Natural killer cell (primary cell): ENCODE results near the gene ZBTB32. TPM values are rescaled to one million over a fixed set of nuclear protein-coding genes. Genes with fewer than 3 reads are reported as not detected.

Experiments
- ATAC-seq, 3 donors: fragments of 150-1000 bp in 2 of 3; fragments of 200-7000 bp in 1 of 3; cut with Tn5 transposase; 1 replicate in 1 of 3; 2 replicates in 2 of 3; pipeline ENCODE4 v1.10.0; 2021; ENCODE audit warnings: mild to moderate bottlenecking in 2 of 3, moderate library complexity in 2 of 3
- DNase-seq, 2 donors: peaks; one replicate each; pipeline versions ENCODE4 v3.0.0 to v3.0.0-alpha.2; 2013 to 2021; ENCODE audit warnings: mixed read lengths in 1 of 2
- H3K27ac ChIP-seq: one replicate; pipeline ENCODE4 v1.5.1; 2013; ENCODE audit warnings: mild to moderate bottlenecking, low read length
- H3K27me3 ChIP-seq: one replicate; pipeline ENCODE4 v1.6.1; 2013; ENCODE audit warnings: low read length; ENCODE audit not compliant: control insufficient read depth, insufficient read depth
- H3K36me3 ChIP-seq: one replicate; pipeline ENCODE4 v1.6.1; 2013; ENCODE audit warnings: low read length; ENCODE audit not compliant: control insufficient read depth, insufficient read depth
- H3K4me1 ChIP-seq: one replicate; pipeline ENCODE4 v1.6.1; 2013; ENCODE audit warnings: low read length; ENCODE audit not compliant: control insufficient read depth, insufficient read depth
- H3K4me3 ChIP-seq: one replicate; pipeline ENCODE4 v1.5.1; 2013; ENCODE audit warnings: low read length
- H3K9me3 ChIP-seq: one replicate; pipeline ENCODE4 v1.6.1; 2013; ENCODE audit warnings: low read length; ENCODE audit not compliant: control insufficient read depth, insufficient read depth
- H3K27ac Mint-ChIP-seq, 2 donors: one replicate each; pipeline ENCODE4 v1.8.0; 2022; ENCODE audit warnings: mild to moderate bottlenecking in 2 of 2, mixed read lengths in 2 of 2, moderate library complexity in 1 of 2
- H3K27me3 Mint-ChIP-seq, 2 donors: one replicate each; pipeline ENCODE4 v1.8.0; 2022; ENCODE audit warnings: low read depth in 2 of 2, mixed read lengths in 2 of 2
- H3K36me3 Mint-ChIP-seq: one replicate; pipeline ENCODE4 v1.8.0; 2022; ENCODE audit warnings: mixed read lengths
- H3K4me1 Mint-ChIP-seq, 2 donors: one replicate each; pipeline ENCODE4 v1.8.0; 2022; ENCODE audit warnings: mixed read lengths in 2 of 2
- H3K4me3 Mint-ChIP-seq: one replicate; pipeline ENCODE4 v1.8.0; 2022; ENCODE audit warnings: mild to moderate bottlenecking, moderate library complexity, mixed read lengths
- H3K9me3 Mint-ChIP-seq, 2 donors: one replicate each; pipeline ENCODE4 v1.8.0; 2022; ENCODE audit warnings: mixed read lengths in 2 of 2
- WGBS: methylation state at CpG from one replicate; pipeline ENCODE4 v1.1.7; 2013; ENCODE audit warnings: missing lambda C conversion rate; ENCODE audit not compliant: insufficient coverage; 5-methylcytosine and 5-hydroxymethylcytosine counted together
- intact Hi-C: fragments of 100-400 bp; cut with micrococcal nuclease; formaldehyde crosslinking; loops from one replicate; pipeline ENCODE4 v1.14.2; 2022
- total RNA-seq, 4 donors: library from RNA; stranded (reverse); fragments of 120-200 nt in 1 of 4; gene quantifications; one replicate each; pipeline versions ENCODE4 v1.2.3 to v1.2.4, GENCODE V29; 2013 to 2022
- TF ChIP-seq, protein P1 (sequence below): fragments of 200-600 bp; IDR thresholded peaks from one replicate; pipeline ENCODE4 v1.8.0; 2022; ENCODE audit warnings: antibody characterized with exemption

ZBTB32 gene
- total RNA-seq, 3 donors from 2014 or later (not counting 1 experiment from before 2014, with no cell fraction given) = 0.27 to 1.8 (median 0.35) TPM

DNA sequence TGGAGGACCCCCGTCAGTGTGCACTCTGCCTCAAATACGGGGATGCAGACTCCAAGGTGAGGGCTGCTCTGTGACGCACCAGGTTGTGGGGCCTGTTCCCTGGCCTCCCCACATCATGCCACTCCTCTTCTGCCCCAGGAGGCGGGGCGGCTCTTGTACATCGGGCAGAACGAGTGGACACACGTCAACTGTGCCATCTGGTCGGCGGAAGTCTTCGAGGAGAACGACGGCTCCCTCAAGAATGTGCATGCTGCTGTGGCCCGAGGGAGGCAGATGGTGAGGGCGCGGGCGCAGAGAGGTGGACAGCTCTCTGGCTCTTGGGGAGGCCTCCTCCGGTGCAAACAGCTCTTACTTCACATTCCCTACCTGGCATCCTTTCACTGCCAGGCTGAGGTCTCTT lies 24.7 kb downstream of the ZBTB32 start:
- ATAC-seq (no peak), DNase-seq (no peak)
- Histone ChIP-seq H3K36me3 (peaks cover 90% of the 10 kb centered on the region), H3K4me1 (no peaks in the 10 kb centered on the region), H3K9me3 (no peaks in the 10 kb centered on the region), H3K27me3 (no peaks in the 10 kb centered on the region), H3K27ac (no peak overlapping the region), H3K4me3 (no peak overlapping the region)
- Mint-ChIP-seq H3K36me3 (no peaks in the 10 kb centered on the region), H3K27ac (no peak overlapping the region), H3K4me1 (peaks cover 3 to 10% of the 10 kb centered on the region in 2 donors), H3K27me3 (no peaks in the 10 kb centered on the region), H3K4me3 (no peak overlapping the region), H3K9me3 (no peaks in the 10 kb centered on the region)
- TF ChIP-seq, protein P1, sequence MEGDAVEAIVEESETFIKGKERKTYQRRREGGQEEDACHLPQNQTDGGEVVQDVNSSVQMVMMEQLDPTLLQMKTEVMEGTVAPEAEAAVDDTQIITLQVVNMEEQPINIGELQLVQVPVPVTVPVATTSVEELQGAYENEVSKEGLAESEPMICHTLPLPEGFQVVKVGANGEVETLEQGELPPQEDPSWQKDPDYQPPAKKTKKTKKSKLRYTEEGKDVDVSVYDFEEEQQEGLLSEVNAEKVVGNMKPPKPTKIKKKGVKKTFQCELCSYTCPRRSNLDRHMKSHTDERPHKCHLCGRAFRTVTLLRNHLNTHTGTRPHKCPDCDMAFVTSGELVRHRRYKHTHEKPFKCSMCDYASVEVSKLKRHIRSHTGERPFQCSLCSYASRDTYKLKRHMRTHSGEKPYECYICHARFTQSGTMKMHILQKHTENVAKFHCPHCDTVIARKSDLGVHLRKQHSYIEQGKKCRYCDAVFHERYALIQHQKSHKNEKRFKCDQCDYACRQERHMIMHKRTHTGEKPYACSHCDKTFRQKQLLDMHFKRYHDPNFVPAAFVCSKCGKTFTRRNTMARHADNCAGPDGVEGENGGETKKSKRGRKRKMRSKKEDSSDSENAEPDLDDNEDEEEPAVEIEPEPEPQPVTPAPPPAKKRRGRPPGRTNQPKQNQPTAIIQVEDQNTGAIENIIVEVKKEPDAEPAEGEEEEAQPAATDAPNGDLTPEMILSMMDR = no peak
- WGBS = 96% methylated on average over 18 of the region's 18 CpGs
- intact Hi-C loops = no loop called here

DNA sequence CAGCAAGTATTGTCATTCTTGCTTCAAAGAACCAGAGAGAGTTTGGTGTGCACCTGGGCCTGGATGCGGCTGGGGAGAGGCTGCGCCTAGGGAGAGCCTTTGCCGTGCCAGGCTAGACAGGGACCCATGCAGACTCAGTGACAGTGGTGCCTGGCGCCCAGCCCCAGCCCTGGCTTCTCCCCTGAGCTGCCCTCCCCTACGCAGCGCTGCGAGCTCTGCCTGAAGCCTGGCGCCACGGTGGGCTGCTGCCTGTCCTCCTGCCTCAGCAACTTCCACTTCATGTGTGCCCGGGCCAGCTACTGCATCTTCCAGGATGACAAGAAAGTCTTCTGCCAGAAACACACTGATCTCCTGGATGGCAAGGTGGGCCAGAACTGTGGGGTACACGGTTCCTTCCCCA lies 25.4 kb downstream of the ZBTB32 start:
- Mint-ChIP-seq H3K4me3 (no peak overlapping the region), H3K27ac (no peak overlapping the region)
- whole genome bisulfite sequencing = 91% methylated on average over 11 of the region's 11 CpGs

DNA sequence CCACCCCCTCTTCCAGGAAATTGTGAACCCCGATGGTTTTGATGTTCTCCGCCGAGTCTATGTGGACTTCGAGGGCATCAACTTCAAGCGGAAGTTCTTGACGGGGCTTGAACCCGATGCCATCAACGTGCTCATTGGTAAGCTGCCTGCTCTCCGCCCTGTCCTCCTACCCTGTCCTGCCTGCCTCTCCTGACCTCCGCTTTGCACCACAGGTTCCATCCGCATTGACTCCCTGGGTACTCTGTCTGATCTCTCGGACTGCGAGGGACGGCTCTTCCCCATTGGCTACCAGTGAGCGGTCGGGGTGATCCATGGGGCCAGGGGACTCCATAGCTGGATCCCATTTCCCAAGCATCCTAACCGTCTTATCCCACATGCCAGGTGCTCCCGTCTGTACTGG lies 26.0 kb downstream of the ZBTB32 start:
- Histone ChIP-seq H3K27ac (no peak overlapping the region), H3K4me1 (no peaks in the 10 kb centered on the region), H3K36me3 (peaks cover 86% of the 10 kb centered on the region), H3K27me3 (no peaks in the 10 kb centered on the region), H3K9me3 (no peaks in the 10 kb centered on the region), H3K4me3 (no peak overlapping the region)
- intact Hi-C loops = no loop called here
- WGBS = 97% methylated on average over 18 of the region's 18 CpGs
- no peaks in the 10 kb centered on the region for H3K36me3 Mint-ChIP-seq
- ATAC-seq (no peak), DNase-seq (no peak)
- H3K9me3 Mint-ChIP-seq = no peaks in the 10 kb centered on the region
- TF ChIP-seq, protein P1 = no peak
- H3K4me3 Mint-ChIP-seq = no peak overlapping the region
- H3K27me3 Mint-ChIP-seq = no peaks in the 10 kb centered on the region
- no peak overlapping the region for H3K27ac Mint-ChIP-seq
- peaks cover 6 to 16% of the 10 kb centered on the region in 2 donors for H3K4me1 Mint-ChIP-seq

More for the DNA sequence above, 25.4 kb downstream of the ZBTB32 start:
- TF ChIP-seq, protein P1 = no peak
- H3K4me1 ChIP-seq = no peaks in the 10 kb centered on the region
- no peaks in the 10 kb centered on the region for H3K27me3 ChIP-seq
- Mint-ChIP-seq H3K36me3 (no peaks in the 10 kb centered on the region), H3K4me1 (peaks cover 6 to 15% of the 10 kb centered on the region in 2 donors), H3K9me3 (no peaks in the 10 kb centered on the region), H3K27me3 (no peaks in the 10 kb centered on the region)
- H3K36me3 ChIP-seq = peaks cover 89% of the 10 kb centered on the region
- no peaks in the 10 kb centered on the region for H3K9me3 ChIP-seq
- intact Hi-C loops = no loop called here
- ATAC-seq (no peak), DNase-seq (no peak)
- no peak overlapping the region for H3K4me3 ChIP-seq
- H3K27ac ChIP-seq = no peak overlapping the region

DNA sequence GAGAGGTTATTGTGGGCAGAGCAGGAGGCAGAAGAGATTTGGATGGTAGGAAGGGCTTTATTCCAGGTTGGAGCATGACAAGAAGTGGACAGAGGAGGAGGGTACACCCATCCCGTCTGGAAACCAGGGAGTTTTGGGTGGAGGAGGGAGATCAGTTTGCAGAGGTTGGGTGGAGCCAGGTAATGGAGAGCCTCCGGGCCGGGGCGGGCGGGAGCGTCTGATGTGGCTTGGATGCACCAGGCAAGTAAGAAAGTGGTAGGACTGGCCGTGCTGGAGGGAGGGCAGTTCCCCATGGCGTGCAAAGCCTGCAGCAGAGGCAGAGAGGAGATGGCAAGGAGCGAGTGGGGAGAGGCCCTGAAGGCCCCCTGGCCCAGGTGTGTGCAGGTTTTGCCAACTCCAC lies 27.0 kb downstream of the ZBTB32 start:
- H3K4me3 Mint-ChIP-seq = no peak overlapping the region

More for the DNA sequence above, 27.0 kb downstream of the ZBTB32 start:
- no peak overlapping the region for H3K4me3 ChIP-seq
- Mint-ChIP-seq H3K27me3 (no peaks in the 10 kb centered on the region), H3K4me1 (peaks cover 6 to 19% of the 10 kb centered on the region in 2 donors), H3K27ac (peak overlapping the region in 1 of 2 donors; percentile 51), H3K9me3 (no peaks in the 10 kb centered on the region), H3K36me3 (no peaks in the 10 kb centered on the region)
- no peaks in the 10 kb centered on the region for H3K9me3 ChIP-seq
- DNase-seq (no peak), ATAC-seq (no peak)
- no peak overlapping the region for H3K27ac ChIP-seq
- intact Hi-C loops = no loop called here
- peaks cover 81% of the 10 kb centered on the region for H3K36me3 ChIP-seq
- H3K4me1 ChIP-seq = no peaks in the 10 kb centered on the region
- H3K27me3 ChIP-seq = no peaks in the 10 kb centered on the region
- WGBS = 94% methylated on average over 9 of the region's 9 CpGs
- TF ChIP-seq, protein P1 = no peak
